Activated T-helper 9 cell treated with anti-CD3 and anti-CD28 coated beads, Interleukin-2, amount 50 U/mL, for 16 hours (primary cell): ENCODE data around the gene SDK2.

Source experiments
- DNase-seq: peaks from one replicate; pipeline ENCODE4 v3.0.0-alpha.2; 2020; ENCODE audit warnings: low read depth

The SDK2 gene

DNA sequence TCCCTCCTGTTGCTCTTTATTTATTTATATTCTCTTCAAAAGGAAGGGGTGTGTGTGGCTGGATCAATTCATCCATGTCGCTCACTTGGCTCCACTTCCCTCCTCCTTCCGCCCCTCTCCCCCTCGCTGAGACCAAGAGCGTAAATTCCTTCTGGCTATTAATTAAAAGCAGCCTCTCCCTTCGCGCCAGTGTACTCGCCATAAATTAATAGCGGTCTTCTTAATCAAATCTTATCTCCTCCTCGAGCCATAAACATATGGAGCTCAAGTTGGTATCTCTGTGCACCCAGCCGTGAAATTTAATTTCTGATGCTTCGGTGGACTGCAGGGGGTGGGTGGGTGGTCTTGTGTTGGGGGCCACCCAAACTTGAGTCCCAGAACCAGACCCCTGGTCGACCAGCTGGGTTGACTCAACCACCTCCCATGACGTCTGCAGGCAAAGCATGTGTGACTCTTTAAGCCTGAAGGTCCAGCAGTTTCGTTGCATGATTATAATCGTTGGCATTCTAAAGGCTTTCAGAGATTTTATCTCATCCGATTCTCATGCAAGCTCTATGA, 57.9 kb downstream of the SDK2 start:
- no peak for DNase-seq

DNA sequence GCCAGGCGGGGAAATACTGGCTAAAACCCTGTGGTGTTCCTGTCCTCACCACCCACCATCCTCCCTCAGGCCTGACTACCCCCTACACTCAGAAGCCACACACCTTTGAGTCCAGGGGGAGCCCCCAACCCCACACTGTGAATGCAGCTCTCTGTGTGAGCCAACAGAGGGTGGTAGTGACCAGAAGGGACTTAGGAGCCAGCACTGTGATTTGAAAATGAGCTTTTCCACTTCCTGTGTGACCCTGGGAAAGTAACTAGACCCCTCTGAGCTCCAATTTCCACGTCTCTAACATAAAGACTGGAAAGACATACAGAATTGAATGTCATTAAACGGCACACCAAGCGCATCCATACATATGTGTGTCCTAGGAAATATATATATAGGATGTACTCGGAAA, 58.7 kb downstream of the SDK2 start:
- DNase-seq: no peak

DNA sequence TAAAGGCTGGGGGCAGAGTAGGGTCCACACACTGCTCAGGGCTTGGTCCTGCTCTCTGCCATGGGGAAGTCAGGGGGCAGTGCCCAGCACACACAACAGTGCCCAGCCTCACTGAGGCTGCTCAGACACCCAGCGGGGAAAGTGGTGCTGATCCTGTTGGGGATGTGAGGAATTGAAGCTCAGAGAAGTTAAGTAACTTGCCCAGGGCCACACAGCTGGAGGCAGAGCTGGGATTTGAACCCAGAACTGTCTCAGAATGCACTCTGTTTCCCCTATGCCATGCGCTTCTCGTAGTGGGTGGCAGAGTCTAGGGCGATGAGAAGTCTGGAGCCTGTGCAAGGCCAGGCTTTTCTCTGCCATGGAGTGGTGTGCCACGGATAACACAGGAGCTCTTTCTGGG, 59.3 kb downstream of the SDK2 start:
- no peak for DNase-seq

DNA sequence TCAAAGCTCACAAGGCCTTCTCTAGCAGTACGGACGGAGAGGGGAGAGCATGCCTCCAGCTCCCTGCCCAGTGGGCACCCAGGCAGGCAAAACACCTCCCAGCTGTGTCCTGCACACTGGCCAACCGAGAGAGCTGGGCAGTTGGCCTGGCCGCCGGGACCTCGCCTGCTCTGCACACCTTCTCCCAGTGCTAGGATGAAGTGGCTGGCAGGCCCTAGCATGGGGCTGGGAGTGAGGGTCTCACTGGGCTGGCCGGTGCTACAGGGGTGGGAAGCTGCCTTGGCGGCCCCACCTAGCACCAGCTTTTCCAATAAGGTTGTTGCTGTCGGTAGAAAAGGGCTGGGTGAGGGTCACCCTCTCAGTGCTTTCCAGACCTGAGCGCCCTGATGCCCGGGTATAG, 60.2 kb downstream of the SDK2 start:
- no peak for DNase-seq

DNA sequence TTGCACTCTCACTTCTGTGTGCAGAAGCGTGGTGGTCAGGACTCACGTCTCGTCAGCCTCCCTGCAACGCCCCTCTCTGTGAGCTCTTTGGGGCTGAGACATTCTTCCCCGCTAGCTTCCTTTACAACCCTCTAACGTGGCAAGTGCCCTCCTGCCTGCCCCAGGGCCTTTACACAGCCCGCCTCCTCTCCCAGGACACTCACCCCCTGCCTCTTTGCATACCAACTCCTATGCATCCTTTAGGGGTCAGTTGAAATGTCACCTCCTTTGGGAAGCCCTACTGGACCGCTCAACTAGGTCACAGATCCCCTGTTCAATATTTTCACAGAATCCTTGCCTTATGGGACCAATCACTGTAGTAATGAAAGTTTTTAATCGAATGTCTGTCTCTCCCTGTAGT, 61.4 kb downstream of the SDK2 start:
- no peak for DNase-seq

DNA sequence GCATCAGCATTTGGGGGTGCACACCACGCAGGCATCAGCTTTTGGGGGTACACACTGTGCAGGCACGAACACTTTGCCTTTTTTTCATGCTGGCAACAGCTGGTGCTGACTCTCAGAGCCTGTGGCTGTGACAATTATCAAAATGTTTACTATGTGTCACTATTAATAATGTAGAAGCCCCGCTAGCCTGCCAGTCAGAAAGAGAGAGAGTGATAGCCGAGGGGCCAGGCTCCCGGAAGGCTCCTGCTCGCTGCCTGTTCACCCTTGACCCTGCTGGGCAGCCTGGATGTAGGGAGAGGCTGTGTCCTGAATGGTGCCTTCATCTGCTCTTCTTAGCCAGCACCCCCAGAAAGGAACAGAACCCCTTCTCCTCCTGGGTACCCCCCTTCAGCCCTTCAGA, 61.9 kb downstream of the SDK2 start:
- DNase-seq: no peak

DNA sequence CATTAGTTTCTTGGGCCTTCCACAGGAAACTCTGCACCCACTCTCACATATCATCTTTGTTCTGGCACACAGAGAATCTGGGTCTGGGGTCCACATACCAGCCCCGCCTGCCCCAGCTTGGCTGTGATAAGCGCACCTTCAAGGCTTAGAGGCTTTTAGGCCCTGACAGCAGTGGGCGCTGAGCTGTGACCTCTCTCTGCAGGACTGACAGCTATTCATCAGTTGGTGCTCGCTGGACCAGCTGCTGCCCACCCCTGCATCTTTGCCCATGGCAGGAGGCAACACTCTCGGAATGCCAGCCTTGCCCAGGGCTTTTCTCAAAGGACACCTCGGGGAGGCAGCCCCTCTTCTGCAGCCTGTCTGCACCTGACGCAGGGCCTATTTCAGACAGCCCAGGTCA, 62.9 kb downstream of the SDK2 start:
- no peak for DNase-seq

DNA sequence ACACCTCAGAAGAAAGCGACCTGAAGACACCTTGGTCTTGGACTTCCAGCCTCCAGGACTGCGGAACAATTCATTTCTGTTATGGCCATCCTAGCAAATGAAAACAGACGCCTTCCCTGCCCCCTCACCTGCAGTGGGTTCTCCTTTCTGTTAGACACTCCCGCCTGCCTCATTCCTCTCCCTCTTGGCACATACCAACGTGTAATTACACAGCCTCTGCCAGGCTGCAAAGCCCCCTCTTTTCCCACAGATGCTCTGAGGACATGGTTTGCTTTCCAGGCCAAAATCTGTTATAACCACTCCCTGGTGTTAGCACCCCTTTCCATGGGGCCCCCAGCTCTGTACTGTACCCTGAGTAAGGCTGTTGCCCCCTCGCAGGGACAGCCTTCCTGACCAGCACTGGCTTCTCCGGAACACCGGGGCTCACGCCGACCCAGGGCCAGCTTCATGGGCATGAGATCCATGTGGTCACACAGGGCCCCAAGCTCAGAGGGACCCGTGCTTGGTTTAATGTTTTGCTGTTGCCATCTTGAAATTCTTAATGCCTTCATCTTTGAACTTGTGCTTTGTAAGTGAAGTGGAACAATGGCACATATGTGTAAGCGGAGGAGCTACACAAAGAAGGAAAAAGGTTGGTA, 64.1 kb downstream of the SDK2 start:
- no peak for DNase-seq

DNA sequence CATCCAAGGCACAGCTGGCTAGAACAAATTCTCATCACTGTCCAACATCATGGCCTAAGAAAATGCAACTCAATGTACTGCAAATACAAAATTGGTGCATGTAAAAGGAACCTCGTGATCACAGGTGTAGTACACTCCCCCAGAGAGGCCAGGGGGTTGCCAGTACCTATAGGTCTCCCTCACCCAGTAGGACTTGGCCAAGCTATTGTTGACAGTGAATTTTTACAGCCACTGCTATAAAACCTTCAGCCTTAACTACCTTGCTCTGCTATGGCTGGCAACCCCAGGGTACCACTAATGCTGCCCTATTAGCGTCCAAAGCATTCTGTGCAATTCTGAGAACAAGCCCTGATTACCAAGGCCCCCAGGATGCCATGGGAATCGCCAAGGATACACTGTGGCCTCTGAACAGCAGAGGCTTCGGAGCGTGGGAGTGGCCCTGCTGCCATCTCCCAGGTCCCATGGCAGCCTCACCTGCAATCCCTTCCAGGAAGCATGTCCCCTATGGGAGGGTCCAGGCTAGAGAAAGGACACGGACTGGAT, 67.6 kb downstream of the SDK2 start:
- DNase-seq: no peak

DNA sequence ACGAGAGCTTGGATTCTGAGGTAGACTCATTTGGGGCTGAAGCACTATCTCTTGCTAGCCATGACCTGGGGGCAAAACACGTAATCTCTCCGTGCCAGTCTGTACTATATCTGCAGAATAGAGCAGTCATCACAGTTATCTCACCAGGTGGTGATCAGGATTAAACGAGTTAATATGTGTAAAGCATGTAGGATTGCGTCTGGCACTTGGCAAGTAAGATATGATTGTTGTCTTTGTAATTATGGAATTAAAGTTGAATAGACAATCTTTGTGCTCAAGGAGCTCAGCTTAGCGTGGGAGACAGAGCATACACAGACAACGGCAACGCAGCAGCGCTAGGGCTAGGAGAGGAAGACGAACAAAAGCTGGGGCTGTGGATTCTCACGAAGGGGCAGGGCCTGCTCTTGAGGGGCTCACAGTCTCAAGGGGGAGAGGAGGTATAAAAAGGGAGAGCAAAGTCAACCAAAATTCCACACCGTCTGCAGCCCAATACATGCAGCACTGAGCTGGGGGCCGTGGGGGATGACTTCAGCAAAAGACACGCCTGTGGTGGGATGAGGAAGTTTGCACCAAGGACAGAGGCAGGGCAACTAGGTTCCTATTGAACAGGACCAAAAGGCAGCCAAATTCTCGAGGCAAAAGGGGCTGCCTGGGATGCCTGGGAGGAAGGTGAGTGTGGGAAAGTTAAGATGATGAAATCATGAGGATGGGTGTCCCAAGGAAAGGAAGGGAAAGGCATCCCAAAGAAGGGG, 68.6 kb downstream of the SDK2 start:
- no peak for DNase-seq

DNA sequence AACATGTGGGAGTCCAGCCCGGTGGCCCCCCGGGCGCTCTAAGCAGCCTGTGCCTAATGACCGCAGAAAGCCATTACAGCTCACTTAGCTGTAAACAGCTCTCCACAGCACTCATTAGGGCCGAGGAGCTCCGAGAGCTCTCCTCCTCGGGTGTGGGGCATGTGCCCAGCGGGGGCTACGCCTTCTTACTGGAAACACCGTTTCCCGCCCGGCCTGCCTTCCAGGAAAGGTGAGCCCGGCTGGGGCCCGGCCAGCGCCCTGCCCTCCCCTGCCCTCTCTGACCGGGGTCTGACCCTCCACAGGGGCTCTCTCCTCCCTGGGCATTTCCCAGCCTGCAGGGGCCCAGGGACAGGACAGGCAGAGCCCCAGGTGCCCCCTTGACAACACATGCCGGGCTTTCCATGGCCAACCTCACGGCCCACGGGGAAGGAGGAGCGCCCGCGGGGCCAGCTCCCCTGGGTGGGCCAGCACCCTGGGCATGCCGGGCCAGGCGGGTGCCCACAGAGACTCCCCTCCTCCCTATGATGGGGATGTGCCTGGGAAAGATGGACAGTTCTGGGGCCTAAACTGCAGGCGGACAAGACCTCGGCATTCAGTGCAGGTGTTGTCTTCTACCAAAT, 72.6 kb downstream of the SDK2 start:
- no peak for DNase-seq

DNA sequence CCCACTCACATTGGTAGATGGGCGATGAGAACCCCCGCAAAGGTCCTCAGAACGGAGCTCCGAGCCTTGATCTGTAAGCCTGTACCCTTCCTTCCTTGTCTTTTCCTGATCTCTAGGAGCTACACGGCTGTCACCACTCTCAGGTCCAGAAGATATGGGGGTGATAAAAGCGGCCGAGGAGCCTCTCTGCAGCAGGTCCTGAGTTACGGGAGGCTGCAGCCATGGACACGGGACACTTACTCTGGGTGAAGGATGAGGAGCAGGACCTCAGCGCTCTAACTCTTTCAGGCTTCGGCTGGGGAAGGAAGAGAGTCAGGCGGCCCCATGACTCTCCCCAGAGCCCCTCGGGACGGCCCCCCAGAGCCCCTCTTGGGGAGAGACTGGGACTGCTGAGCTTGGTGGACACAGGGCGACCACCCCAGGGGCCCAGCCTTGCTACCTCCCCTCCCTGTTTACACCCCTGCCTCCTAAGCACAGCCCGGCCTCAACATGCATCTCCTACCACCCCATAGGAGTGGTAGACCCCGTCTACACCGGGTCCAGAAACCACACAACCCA, 74.4 kb downstream of the SDK2 start:
- DNase-seq: no peak

DNA sequence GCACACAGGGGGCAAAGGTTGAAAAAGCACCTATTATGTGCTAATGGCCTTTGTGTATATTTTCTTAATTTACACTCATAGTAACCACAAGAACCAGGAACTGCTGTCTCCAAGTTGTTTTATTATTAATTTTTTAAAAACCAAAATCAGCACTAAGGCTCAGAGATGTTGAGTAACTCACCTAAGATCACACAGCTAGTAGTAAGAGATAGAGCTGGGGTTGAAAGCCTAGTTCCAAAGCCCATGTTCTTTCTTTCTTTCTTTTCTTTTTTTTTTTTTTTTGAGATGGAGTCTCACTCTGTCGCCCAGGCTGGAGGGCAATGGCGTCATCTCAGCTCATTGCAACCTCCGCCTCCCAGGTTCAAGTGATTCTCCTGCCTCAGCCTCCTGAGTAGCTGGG, 75.3 kb downstream of the SDK2 start:
- no peak for DNase-seq

DNA sequence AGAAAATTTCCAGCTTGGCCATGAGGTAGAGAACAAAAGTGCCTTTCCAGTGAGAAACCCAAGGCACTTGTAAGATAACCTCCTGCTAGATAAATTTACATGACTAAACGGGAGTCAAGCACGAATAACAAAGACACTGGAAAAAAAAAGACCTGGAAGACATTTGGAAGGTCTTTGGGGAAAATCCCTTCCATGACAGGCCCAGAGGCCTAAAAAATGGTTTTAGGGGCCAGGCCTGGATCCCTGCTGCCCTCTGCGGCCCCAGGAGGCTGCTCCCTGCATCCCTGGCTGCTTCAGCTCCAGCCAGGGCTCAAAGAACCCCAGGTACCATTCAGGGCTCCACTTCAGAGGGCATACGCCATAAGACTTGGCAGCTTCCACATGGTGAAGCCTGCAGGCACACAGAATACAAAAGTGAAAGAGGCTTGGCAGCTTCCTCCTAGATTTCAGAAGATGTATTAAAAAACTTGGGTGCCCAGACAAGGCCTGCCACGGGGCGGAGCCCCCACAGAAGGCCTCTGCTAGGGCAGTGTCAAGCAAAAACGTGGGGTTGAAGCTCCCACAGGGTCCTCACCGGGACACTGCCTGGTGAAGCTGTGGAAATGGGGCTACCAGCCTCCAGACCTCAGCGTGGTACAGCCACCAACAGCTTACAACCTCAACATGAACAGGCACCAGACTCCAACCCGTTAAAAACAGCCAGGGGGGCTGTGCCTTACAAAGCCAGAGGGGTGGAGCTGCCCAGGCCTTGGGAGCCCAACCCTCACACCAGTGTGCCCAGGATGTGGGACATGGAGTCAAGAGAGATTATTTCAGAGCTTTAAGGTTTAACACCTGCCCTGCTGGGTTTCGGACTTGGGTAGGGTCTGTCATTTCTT, 77.1 kb downstream of the SDK2 start:
- DNase-seq: no peak

DNA sequence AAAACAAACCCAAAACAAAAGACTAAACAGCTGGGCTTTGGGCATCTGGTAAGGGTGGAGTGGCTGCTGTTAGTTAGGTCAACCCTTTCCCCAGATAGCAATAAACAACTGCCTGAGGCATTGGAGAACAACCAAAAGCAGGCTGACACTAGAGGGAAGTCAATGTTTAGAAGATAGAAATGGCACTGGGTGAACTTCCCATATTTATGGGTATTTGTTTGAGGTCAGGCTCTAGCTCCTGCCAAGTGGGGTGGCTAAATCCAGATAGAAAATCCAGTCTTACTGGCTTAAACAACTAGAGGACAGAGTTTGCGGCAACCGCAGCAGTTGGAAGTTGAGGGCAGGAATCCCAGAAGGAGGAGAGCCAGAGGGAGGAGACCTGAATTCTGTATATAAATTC, 79.4 kb downstream of the SDK2 start:
- no peak for DNase-seq

DNA sequence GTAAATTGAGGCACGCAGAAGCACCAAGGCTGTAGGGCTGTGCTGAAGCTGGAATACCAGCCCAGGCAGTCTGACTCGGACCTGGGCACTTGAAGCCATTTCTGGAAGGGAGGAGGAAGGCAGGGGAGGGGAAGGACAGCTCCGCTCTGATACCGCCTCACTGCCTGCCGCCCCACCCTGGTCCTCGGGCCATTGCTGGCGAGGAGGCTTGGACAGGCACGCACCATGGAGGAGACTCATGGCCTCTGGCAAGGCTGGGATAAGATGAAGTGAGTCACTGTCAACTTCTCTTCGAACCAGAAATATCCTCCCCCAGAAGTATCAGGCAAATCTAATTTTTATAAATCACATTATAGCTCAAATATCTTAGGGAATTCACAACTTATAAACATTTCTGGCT, 81.3 kb downstream of the SDK2 start:
- DNase-seq: no peak

DNA sequence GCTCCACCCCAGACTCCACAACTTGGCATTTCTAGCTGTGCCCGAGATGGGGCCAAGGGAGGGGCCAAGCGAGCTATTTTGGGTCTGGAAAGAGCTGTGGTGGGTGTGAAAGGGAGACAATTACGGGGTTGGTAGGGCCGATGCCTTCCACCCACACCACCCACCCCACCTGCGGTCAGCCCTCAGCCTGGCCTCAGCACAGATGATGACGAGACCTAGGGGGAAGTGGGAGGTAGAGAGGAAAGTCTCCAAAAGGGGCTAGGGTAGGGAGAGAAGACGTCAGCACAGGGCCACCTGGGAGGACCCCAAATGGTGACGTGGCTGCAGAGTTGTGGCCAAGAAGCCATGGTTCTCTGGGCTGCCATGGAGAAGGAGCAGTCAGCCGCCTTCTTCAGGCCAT, 83.1 kb downstream of the SDK2 start:
- no peak for DNase-seq

DNA sequence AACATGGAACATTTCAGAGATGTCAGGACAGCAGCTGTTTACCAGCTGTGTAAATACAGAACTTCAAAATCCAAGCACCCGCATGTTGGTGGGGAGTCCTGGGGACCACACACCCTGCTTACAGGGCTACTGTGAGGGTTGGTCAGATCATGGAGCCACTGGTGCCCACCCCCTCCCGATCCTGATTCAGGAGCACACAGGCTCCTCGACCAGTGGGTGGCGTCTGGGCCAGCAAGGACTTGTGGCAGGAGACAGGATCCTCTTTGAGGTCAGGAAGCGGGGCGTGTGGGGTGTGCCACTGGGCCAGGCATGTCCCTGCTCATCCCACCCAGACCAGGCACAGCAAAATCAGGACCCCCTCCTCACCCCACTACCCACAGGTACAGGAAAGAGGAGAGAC, 83.6 kb downstream of the SDK2 start:
- no peak for DNase-seq

DNA sequence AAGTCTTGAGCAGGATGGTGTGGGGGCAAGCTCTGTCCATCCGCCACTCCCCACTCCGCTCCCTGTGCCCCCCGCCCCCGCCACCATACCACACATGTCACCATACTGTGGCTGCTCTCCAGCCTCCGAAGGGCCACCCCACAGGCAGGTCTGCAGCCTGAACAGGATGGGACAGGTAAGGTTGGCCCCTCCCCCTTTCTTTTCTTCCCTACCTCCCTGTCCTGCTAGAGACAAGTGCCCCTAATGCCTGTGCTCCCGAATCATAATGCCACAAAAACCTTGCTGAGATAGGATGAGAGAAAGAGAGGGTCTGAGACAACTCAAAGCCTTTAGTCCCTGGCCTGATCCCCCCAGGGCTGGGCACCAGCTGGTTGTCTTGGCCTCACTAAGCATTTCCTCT, 84.7 kb downstream of the SDK2 start:
- DNase-seq: no peak

DNA sequence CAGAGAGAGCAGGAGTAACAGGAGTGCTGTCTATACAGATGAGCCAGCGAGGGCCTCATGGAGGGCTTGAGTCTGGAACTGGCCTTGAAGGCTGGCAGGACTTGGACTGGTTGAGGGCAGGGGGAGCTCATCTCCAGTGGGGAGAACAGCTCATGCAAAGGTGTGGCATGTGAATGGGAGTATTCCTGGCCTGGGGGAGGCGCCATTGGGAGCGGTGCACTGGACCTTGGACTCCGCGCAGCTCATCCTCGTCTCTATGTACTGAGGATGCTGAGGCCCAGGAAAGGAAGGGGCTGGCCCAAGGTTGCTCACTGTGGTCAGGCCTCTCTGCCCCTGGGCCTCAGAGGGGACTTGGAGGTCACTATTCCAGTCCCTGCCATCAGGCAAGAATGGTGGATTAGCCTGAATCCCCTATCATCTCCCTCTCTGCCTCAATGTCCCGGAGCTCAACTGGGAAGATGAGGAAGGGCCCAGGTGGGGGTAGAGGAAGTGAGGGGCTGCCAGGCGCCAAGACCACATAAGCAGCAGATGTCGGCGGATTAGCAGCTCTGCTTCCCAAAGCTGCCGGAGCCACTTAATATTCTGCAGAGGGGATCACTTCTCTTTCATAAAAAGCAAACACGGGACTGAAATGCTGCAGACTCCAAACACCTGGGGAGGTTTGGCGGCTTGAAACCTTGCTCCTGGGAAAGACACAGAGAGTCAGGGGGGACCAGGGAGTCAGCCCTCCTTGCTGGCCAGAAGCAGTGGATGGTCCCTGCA, 88.9 kb downstream of the SDK2 start:
- no peak for DNase-seq

DNA sequence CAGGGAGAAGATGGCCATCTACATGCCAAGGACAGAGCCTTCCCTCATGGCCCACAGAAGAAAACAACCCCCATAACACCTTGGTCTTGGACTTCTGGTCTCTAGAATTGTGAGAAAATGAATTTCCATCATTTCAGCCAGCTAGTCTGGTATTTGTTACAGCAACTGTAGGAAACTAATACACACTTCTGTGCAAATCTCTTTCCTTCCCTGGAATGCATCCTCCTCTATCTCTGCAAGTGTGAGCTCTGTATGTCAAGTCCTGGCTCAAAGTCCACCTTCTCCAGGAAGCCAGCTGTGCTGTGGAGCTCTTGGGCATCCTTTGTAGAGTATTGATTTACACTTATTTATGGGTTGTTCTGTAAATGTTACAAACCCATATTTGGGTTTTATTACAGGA, 89.7 kb downstream of the SDK2 start:
- no peak for DNase-seq
